NT2/D1 (cell line): ENCODE results near the gene ULK4.
"Not testable (repeated sequence)": the region's sequence is repeated elsewhere in the genome, so short reads cannot be mapped to it uniquely, and the experiment has no call there.

Source experiments
- DNase-seq: peaks from one replicate; pipeline ENCODE4 v3.0.0-alpha.2; 2011; ENCODE audit warnings: low read depth, low spot score
- H3K27me3 ChIP-seq: 2 replicates; pipeline ENCODE4 v1.6.0; 2011; ENCODE audit warnings: mild to moderate bottlenecking; ENCODE audit not compliant: insufficient read length, insufficient read depth
- H3K36me3 ChIP-seq: 2 replicates; pipeline ENCODE4 v1.6.1; 2011; ENCODE audit warnings: mild to moderate bottlenecking, low read length, mixed read lengths; ENCODE audit not compliant: insufficient read depth, insufficient read length
- H3K4me1 ChIP-seq: 2 replicates; pipeline ENCODE4 v1.5.1; 2011; ENCODE audit not compliant: insufficient read depth, insufficient read length
- H3K4me3 ChIP-seq: 2 replicates; pipeline ENCODE4 v1.5.1; 2011; ENCODE audit warnings: low read depth; ENCODE audit not compliant: insufficient read length
- H3K9ac ChIP-seq: 2 replicates; pipeline ENCODE4 v1.6.0; 2011; ENCODE audit warnings: low read depth; ENCODE audit not compliant: insufficient read length
- H3K9me3 ChIP-seq: 2 replicates; pipeline ENCODE4 v1.5.1; 2011; ENCODE audit warnings: mild to moderate bottlenecking, low read length; ENCODE audit not compliant: insufficient read depth
- SUZ12 ChIP-seq: IDR thresholded peaks from 2 replicates; pipeline ENCODE4 v1.6.1; 2011; ENCODE audit not compliant: insufficient read length, insufficient read depth; ENCODE audit errors: extremely low read depth
- YY1 ChIP-seq: IDR thresholded peaks from 2 replicates; pipeline ENCODE4 v1.6.1; 2011; ENCODE audit not compliant: insufficient read length, insufficient read depth
- ZNF274 ChIP-seq: IDR thresholded peaks from 2 replicates; pipeline ENCODE4 v1.6.1; 2011; ENCODE audit warnings: mild to moderate bottlenecking, low read depth, low read length

ULK4 gene

DNA sequence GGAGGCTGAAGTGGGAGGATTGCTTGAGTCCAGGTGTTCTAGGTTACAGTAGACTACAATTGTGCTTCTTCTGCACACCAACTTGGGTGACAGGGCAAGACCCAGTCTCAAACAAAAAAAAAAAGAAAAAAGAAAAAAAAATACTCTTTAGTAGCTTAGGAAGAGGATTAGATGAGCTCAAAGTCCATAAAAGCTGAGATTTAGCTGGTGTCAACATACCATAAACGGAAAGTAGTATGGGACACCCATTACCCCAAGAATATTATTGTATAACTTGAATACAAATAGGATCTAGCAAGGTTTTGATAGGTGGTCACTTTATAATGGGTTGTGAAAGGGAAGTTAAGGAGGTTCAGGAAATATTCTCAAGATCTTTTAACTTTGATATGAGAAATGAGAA is 38.0 kb upstream of the ULK4 start:
- no peak overlapping the region for H3K4me3 ChIP-seq
- no peaks in the 10 kb centered on the region for H3K4me1 ChIP-seq
- no peak for TF ChIP-seq SUZ12
- TF ChIP-seq ZNF274: no peak
- no peak for TF ChIP-seq YY1

GRCh38 chr3:41997702-41998550 is 36.0 kb upstream of the ULK4 start:
- H3K4me1 ChIP-seq: no peaks in the 10 kb centered on the region
- no peak overlapping the region for H3K9ac ChIP-seq
- H3K4me3 ChIP-seq: no peak overlapping the region
- no peak for DNase-seq
- H3K36me3 ChIP-seq: no peaks in the 10 kb centered on the region
- no peaks in the 10 kb centered on the region for H3K27me3 ChIP-seq
- TF ChIP-seq ZNF274 (no peak), YY1 (no peak), SUZ12 (no peak)
- peaks cover 5% of the 10 kb centered on the region for H3K9me3 ChIP-seq

More for the DNA sequence above, 38.0 kb upstream of the ULK4 start:
- H3K27me3 ChIP-seq: no peaks in the 10 kb centered on the region
- H3K9me3 ChIP-seq: peaks cover 7% of the 10 kb centered on the region
- no peaks in the 10 kb centered on the region for H3K36me3 ChIP-seq
- no peak overlapping the region for H3K9ac ChIP-seq
- no peak for DNase-seq

GRCh38 chr3:41991437-41991836 is 29.5 kb upstream of the ULK4 start:
- H3K36me3 ChIP-seq: no peaks in the 10 kb centered on the region
- no peak overlapping the region for H3K4me3 ChIP-seq
- no peaks in the 10 kb centered on the region for H3K9me3 ChIP-seq
- H3K27me3 ChIP-seq: no peaks in the 10 kb centered on the region
- no peaks in the 10 kb centered on the region for H3K4me1 ChIP-seq
- no peak for TF ChIP-seq ZNF274
- TF ChIP-seq SUZ12: no peak
- no peak for TF ChIP-seq YY1
- no peak for DNase-seq
- no peak overlapping the region for H3K9ac ChIP-seq

- Histone ChIP-seq H3K4me1 (no peaks in the 10 kb centered on the region), H3K9ac (no peak overlapping the region), H3K9me3 (peaks cover 2% of the 10 kb centered on the region; the same call in 1 of the 2 replicates), H3K27me3 (no peaks in the 10 kb centered on the region), H3K4me3 (no peak overlapping the region), H3K36me3 (no peaks in the 10 kb centered on the region)
- DNase-seq: no peak
- TF ChIP-seq ZNF274 (no peak), YY1 (no peak), SUZ12 (no peak)
These were observed 27.6 kb upstream of the ULK4 start for GRCh38 chr3:41989518-41989917.

DNA sequence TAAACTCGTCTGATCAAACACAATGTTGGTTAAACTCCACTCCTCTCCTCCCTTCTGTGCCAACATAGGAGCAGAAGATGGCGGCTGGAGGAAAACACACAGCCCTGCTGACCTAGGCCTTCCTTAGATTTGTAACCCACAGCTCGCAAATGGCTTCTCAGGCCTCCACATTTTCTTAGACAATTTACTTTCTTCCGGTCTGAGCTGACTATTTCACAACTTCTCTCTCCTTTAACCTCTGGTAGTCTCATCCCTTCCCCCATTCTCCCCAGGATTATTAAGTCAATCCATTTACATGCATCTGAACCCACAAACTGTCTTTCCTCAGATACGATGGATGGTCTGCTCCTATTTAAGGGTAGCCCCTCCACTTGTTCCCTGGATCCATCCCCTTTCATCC is 25.7 kb upstream of the ULK4 start:
- no peak for TF ChIP-seq ZNF274
- no peak for TF ChIP-seq YY1
- no peak for TF ChIP-seq SUZ12

GRCh38 chr3:41986561-41986960 is 24.7 kb upstream of the ULK4 start:
- no peak overlapping the region for H3K4me3 ChIP-seq
- DNase-seq: no peak
- H3K9ac ChIP-seq: no peak overlapping the region
- no peaks in the 10 kb centered on the region for H3K4me1 ChIP-seq
- peaks cover 9% of the 10 kb centered on the region; the same call in 1 of the 2 replicates for H3K9me3 ChIP-seq
- no peaks in the 10 kb centered on the region for H3K27me3 ChIP-seq
- no peak for TF ChIP-seq YY1
- no peak for TF ChIP-seq ZNF274
- no peak for TF ChIP-seq SUZ12
- no peaks in the 10 kb centered on the region for H3K36me3 ChIP-seq

More for the DNA sequence above, 25.7 kb upstream of the ULK4 start:
- peaks cover 9% of the 10 kb centered on the region; the same call in 1 of the 2 replicates for H3K9me3 ChIP-seq
- H3K4me3 ChIP-seq: no peak overlapping the region
- no peaks in the 10 kb centered on the region for H3K36me3 ChIP-seq
- H3K9ac ChIP-seq: no peak overlapping the region
- no peaks in the 10 kb centered on the region for H3K4me1 ChIP-seq
- no peak for DNase-seq
- no peaks in the 10 kb centered on the region for H3K27me3 ChIP-seq

DNA sequence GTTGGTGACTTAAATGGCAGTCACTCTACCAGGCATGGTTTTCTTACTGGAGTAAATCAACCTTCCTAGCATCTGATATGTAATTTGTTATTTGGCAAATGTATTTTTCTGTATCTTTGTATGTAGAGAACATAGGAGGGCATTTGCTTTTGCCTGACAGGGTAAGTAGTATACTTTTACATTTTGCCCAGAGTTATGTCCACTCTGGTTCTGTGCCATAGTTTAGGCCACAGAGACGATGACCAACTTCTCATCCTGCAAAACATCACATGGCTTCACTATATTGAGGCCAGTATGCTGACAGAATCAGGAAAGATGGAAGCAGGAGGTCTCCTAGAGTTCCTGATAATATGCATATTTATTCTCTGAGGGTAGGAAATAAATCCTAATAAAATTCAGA is 23.1 kb upstream of the ULK4 start:
- no peak for TF ChIP-seq SUZ12
- no peak for TF ChIP-seq ZNF274
- TF ChIP-seq YY1: no peak
- no peaks in the 10 kb centered on the region for H3K36me3 ChIP-seq
- no peak overlapping the region for H3K4me3 ChIP-seq
- peaks cover 9% of the 10 kb centered on the region; the same call in 1 of the 2 replicates for H3K9me3 ChIP-seq
- DNase-seq: no peak
- H3K27me3 ChIP-seq: no peaks in the 10 kb centered on the region
- no peak overlapping the region for H3K9ac ChIP-seq
- H3K4me1 ChIP-seq: no peaks in the 10 kb centered on the region

DNA sequence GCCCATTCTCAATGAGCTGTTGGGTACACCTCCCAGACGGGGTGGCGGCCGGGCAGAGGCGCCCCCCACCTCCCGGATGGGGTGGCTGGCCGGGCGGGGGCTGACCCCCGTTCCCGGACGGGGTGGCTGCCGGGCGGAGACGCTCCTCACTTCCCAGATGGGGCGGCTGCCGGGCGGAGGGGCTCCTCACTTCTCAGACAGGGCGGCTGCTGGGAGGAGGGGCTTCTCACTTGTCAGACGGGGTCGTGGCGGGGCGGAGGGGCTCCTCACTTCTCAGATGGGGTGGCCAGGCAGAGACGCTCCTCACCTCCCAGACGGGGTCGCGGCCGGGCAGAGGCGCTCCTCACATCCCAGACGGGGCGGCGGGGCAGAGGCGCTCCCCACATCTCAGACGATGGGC is 21.2 kb upstream of the ULK4 start:
- H3K27me3 ChIP-seq, H3K4me1 ChIP-seq, H3K36me3 ChIP-seq, DNase-seq, H3K9ac ChIP-seq, H3K4me3 ChIP-seq, H3K9me3 ChIP-seq: not testable (repeated sequence)

GRCh38 chr3:41977401-41977800 is 15.5 kb upstream of the ULK4 start:
- not testable (repeated sequence) for H3K27me3 ChIP-seq

More at GRCh38 chr3:41977401-41977800, 15.5 kb upstream of the ULK4 start:
- not testable (repeated sequence) for H3K4me3 ChIP-seq, H3K36me3 ChIP-seq, H3K4me1 ChIP-seq, H3K9ac ChIP-seq, DNase-seq, H3K9me3 ChIP-seq
